WTC11 (cell line): ENCODE results near the gene TARM1. TPM values are rescaled to one million over a fixed set of nuclear protein-coding genes. Genes with fewer than 3 reads are reported as not detected.

Experiments
- ATAC-seq: fragments of 200-7000 bp; cut with Tn5 transposase; 2 replicates; pipeline ENCODE4 v1.10.0; 2021; ENCODE audit warnings: mild to moderate bottlenecking, moderate library complexity
- CTCF ChIA-PET: fragments of 300-600 bp; sonication (Branson Sonifier 250); formaldehyde crosslinking; loops from one replicate; lab custom pipeline; 2021; ENCODE audit warnings: antibody characterized with exemption; lab: Charles Lee
- POLR2A ChIA-PET: fragments of 350-600 bp; sonication (Branson Sonifier 250); formaldehyde crosslinking; loops from one replicate; lab custom pipeline; 2021; ENCODE audit warnings: antibody characterized with exemption; lab: Charles Lee
- DNase-seq: peaks from one replicate; pipeline ENCODE4 v3.0.0; 2021; ENCODE audit warnings: low spot score
- H3K27ac Mint-ChIP-seq: 2 replicates; pipeline ENCODE4 v1.8.0; 2021; ENCODE audit warnings: mixed read lengths
- H3K27me3 Mint-ChIP-seq: 2 replicates; pipeline ENCODE4 v1.8.0; 2021; ENCODE audit warnings: low read depth, mild to moderate bottlenecking, moderate library complexity, mixed read lengths
- H3K36me3 Mint-ChIP-seq: 2 replicates; pipeline ENCODE4 v1.8.0; 2021; ENCODE audit warnings: mixed read lengths
- H3K4me1 Mint-ChIP-seq: 2 replicates; pipeline ENCODE4 v1.8.0; 2022; ENCODE audit warnings: mixed read lengths
- H3K4me3 Mint-ChIP-seq: 2 replicates; pipeline ENCODE4 v1.8.0; 2021; ENCODE audit warnings: mild to moderate bottlenecking, moderate library complexity, mixed read lengths
- H3K9me3 Mint-ChIP-seq: 2 replicates; pipeline ENCODE4 v1.8.0; 2021; ENCODE audit warnings: mixed read lengths
- FOXK1 ChIP-seq: sonication (generic); formaldehyde crosslinking; IDR thresholded peaks from 2 replicates; pipeline ENCODE4 v1.8.0; 2022; ENCODE audit warnings: mild to moderate bottlenecking, moderate library complexity, missing genetic modification reagents
- MXD4 ChIP-seq: fragments of 250-450 bp; sonication (Bioruptor Pico); IDR thresholded peaks from 2 replicates; pipeline ENCODE4 v1.8.0; 2021; ENCODE audit warnings: mild to moderate bottlenecking, moderate library complexity, borderline replicate concordance
- RORB ChIP-seq: fragments of 250-450 bp; sonication (Bioruptor Pico); IDR thresholded peaks from 2 replicates; pipeline ENCODE4 v1.9.0; 2021; ENCODE audit warnings: mild to moderate bottlenecking
- ZNF121 ChIP-seq: sonication (generic); formaldehyde crosslinking; IDR thresholded peaks from 2 replicates; pipeline ENCODE4 v1.8.0; 2023; ENCODE audit warnings: missing genetic modification reagents
- total RNA-seq: library from RNA; stranded (reverse); gene quantifications from 3 replicates; pipeline ENCODE4 v1.2.3, GENCODE V29; 2021
- TF ChIP-seq, protein P1 (sequence below): fragments of 250-450 bp; sonication (Bioruptor Pico); IDR thresholded peaks from 2 replicates; pipeline ENCODE4 v1.9.0; 2021; ENCODE audit warnings: mild to moderate bottlenecking, borderline replicate concordance
- TF ChIP-seq, protein P2 (sequence below): sonication (generic); formaldehyde crosslinking; IDR thresholded peaks from 2 replicates; pipeline ENCODE4 v1.8.0; 2022; ENCODE audit warnings: mild to moderate bottlenecking, missing genetic modification reagents
- TF ChIP-seq, protein P3 (sequence below): sonication (generic); formaldehyde crosslinking; IDR thresholded peaks from 2 replicates; pipeline ENCODE4 v1.8.1; 2022; ENCODE audit warnings: low read depth, mild to moderate bottlenecking, moderate library complexity, missing genetic modification reagents, borderline replicate concordance
- TF ChIP-seq, protein P4 (sequence below): sonication (generic); formaldehyde crosslinking; IDR thresholded peaks from 2 replicates; pipeline ENCODE4 v1.8.0; 2022; ENCODE audit warnings: missing genetic modification reagents
- TF ChIP-seq, protein P5 (sequence below): fragments of 200-600 bp; IDR thresholded peaks from 2 replicates; pipeline ENCODE4 v1.8.0; 2022; ENCODE audit warnings: antibody characterized with exemption

The TARM1 gene
- total RNA-seq, 1 experiment from 2014 or later: not detected

DNA sequence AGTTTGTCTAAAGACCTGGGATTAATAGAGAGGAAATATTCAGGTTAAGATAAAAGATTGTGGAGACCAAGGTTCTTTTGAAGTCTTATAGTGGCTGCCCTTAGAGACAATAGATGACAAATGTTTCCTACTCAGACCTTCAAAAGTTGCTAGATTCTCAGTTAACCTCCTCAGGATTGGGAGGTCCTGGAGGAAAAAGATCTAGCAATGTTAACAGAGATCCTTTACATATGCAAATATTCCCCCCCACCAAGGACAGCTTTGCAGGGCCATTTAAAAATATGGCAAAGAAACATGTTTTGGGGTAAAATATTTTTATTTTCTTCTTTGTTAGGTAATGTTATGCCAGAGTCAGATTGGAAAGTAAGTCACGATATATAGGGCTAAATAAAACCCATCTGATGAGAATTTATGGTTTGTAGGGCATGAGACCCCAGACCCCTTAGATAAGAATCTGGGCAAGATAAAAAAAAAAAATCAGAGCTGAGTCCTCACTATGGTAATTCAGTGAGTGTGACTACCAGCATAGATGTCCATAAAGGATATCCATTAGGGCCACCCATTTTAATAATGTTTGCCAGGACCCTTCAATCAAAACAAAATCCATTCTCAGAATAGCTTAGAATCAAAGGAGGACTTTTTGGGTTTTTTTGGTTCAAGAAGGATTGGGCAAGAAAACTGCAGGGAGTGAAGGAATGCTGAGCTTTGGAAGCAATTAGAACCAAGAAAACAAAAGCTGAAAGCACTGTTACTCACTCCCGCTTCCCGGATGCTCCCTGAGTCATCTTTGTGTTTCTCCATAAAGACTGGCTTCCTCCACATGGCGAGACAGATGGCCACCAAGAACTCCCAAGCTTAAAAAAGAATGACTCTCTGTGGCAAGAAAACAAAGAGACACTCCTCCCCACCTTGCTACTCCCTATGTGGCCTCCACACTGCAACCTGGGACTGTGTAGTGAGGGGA lies 45.7 kb downstream of the TARM1 start:
- Mint-ChIP-seq H3K36me3 (no peaks in the 10 kb centered on the region), H3K4me3 (peak overlapping the region; percentile 24), H3K27me3 (no peaks in the 10 kb centered on the region), H3K4me1 (peaks cover 53% of the 10 kb centered on the region), H3K9me3 (peaks cover 5% of the 10 kb centered on the region), H3K27ac (peak overlapping the region; percentile 99)
- no peak for DNase-seq
- POLR2A ChIA-PET: interaction anchor here (0.7 to 1.1 kb wide), 2 partner anchors 167 to 168 kb away, joined by 3 read pairs; partner anchors contain the start of gene MYADM
- CTCF ChIA-PET: interaction anchor here (0.8 to 2.8 kb wide), 15 partner anchors 11 to 243 kb away, joined by 3 to 16 read pairs (median 3); no protein-coding TSS in a partner anchor
- TF ChIP-seq, protein P1, sequence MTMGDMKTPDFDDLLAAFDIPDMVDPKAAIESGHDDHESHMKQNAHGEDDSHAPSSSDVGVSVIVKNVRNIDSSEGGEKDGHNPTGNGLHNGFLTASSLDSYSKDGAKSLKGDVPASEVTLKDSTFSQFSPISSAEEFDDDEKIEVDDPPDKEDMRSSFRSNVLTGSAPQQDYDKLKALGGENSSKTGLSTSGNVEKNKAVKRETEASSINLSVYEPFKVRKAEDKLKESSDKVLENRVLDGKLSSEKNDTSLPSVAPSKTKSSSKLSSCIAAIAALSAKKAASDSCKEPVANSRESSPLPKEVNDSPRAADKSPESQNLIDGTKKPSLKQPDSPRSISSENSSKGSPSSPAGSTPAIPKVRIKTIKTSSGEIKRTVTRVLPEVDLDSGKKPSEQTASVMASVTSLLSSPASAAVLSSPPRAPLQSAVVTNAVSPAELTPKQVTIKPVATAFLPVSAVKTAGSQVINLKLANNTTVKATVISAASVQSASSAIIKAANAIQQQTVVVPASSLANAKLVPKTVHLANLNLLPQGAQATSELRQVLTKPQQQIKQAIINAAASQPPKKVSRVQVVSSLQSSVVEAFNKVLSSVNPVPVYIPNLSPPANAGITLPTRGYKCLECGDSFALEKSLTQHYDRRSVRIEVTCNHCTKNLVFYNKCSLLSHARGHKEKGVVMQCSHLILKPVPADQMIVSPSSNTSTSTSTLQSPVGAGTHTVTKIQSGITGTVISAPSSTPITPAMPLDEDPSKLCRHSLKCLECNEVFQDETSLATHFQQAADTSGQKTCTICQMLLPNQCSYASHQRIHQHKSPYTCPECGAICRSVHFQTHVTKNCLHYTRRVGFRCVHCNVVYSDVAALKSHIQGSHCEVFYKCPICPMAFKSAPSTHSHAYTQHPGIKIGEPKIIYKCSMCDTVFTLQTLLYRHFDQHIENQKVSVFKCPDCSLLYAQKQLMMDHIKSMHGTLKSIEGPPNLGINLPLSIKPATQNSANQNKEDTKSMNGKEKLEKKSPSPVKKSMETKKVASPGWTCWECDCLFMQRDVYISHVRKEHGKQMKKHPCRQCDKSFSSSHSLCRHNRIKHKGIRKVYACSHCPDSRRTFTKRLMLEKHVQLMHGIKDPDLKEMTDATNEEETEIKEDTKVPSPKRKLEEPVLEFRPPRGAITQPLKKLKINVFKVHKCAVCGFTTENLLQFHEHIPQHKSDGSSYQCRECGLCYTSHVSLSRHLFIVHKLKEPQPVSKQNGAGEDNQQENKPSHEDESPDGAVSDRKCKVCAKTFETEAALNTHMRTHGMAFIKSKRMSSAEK (CRISPR knock-in tag): no peak
- TF ChIP-seq ZNF121 (no peak), RORB (no peak), FOXK1 (CRISPR knock-in tag) (0 out of 2 replicates have a peak, but pooled peaks have one; percentile 55)
- TF ChIP-seq, protein P2, sequence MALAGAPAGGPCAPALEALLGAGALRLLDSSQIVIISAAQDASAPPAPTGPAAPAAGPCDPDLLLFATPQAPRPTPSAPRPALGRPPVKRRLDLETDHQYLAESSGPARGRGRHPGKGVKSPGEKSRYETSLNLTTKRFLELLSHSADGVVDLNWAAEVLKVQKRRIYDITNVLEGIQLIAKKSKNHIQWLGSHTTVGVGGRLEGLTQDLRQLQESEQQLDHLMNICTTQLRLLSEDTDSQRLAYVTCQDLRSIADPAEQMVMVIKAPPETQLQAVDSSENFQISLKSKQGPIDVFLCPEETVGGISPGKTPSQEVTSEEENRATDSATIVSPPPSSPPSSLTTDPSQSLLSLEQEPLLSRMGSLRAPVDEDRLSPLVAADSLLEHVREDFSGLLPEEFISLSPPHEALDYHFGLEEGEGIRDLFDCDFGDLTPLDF (CRISPR knock-in tag): no peak
- TF ChIP-seq, protein P3, sequence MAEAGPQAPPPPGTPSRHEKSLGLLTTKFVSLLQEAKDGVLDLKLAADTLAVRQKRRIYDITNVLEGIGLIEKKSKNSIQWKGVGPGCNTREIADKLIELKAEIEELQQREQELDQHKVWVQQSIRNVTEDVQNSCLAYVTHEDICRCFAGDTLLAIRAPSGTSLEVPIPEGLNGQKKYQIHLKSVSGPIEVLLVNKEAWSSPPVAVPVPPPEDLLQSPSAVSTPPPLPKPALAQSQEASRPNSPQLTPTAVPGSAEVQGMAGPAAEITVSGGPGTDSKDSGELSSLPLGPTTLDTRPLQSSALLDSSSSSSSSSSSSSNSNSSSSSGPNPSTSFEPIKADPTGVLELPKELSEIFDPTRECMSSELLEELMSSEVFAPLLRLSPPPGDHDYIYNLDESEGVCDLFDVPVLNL (CRISPR knock-in tag): no peak
- TF ChIP-seq, protein P4, sequence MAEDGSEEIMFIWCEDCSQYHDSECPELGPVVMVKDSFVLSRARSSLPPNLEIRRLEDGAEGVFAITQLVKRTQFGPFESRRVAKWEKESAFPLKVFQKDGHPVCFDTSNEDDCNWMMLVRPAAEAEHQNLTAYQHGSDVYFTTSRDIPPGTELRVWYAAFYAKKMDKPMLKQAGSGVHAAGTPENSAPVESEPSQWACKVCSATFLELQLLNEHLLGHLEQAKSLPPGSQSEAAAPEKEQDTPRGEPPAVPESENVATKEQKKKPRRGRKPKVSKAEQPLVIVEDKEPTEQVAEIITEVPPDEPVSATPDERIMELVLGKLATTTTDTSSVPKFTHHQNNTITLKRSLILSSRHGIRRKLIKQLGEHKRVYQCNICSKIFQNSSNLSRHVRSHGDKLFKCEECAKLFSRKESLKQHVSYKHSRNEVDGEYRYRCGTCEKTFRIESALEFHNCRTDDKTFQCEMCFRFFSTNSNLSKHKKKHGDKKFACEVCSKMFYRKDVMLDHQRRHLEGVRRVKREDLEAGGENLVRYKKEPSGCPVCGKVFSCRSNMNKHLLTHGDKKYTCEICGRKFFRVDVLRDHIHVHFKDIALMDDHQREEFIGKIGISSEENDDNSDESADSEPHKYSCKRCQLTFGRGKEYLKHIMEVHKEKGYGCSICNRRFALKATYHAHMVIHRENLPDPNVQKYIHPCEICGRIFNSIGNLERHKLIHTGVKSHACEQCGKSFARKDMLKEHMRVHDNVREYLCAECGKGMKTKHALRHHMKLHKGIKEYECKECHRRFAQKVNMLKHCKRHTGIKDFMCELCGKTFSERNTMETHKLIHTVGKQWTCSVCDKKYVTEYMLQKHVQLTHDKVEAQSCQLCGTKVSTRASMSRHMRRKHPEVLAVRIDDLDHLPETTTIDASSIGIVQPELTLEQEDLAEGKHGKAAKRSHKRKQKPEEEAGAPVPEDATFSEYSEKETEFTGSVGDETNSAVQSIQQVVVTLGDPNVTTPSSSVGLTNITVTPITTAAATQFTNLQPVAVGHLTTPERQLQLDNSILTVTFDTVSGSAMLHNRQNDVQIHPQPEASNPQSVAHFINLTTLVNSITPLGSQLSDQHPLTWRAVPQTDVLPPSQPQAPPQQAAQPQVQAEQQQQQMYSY (CRISPR knock-in tag): no peak
- ATAC-seq: peak; percentile 71

DNA sequence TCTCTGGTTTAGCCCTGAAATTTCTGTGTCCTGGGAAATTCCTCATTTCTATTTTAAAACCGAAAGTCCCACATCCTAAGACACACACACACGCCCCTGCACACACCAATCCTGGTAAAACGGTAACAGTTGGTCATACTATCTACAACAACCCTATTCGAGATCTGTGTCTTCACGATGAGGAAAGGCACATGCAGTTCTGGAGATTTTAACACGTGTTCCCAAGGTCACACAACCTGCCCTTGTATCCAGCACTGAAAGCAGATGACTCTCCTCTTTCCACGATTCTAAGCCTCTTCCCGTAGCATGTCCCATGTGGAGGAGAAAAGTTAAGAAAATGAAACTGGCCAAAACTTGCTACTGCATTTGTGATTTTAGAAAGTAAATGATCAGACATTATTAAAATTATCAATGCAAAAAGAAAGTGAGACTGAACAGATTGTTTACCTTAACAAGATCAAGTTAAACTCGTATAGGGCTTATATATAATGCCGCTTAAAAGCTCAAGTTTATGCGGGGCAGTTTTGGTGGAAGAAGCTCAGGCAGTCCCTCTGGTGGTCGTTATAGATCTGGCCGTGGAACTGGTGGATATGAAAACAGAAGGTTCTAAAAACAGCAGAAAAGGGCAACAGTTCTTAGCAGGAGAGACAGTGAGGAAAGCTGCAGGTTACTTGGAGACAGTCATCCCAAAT lies 50.1 kb downstream of the TARM1 start:
- no peaks in the 10 kb centered on the region for H3K36me3 Mint-ChIP-seq
- TF ChIP-seq MXD4 (CRISPR knock-in tag): no peak
- TF ChIP-seq, protein P5, sequence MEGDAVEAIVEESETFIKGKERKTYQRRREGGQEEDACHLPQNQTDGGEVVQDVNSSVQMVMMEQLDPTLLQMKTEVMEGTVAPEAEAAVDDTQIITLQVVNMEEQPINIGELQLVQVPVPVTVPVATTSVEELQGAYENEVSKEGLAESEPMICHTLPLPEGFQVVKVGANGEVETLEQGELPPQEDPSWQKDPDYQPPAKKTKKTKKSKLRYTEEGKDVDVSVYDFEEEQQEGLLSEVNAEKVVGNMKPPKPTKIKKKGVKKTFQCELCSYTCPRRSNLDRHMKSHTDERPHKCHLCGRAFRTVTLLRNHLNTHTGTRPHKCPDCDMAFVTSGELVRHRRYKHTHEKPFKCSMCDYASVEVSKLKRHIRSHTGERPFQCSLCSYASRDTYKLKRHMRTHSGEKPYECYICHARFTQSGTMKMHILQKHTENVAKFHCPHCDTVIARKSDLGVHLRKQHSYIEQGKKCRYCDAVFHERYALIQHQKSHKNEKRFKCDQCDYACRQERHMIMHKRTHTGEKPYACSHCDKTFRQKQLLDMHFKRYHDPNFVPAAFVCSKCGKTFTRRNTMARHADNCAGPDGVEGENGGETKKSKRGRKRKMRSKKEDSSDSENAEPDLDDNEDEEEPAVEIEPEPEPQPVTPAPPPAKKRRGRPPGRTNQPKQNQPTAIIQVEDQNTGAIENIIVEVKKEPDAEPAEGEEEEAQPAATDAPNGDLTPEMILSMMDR: 0 out of 2 replicates have a peak, but pooled peaks have one; percentile 14
- DNase-seq (no peak), ATAC-seq (peak; percentile 19; the same call in 1 of the 2 replicates)
- H3K4me3 Mint-ChIP-seq: no peak overlapping the region
- H3K27ac Mint-ChIP-seq: peak overlapping the region; percentile 83
- no peaks in the 10 kb centered on the region for H3K9me3 Mint-ChIP-seq
- ChIA-PET POLR2A (interaction anchor here (1.0 kb wide), 1 partner anchor 51 kb away, joined by 3 read pairs; no protein-coding TSS in a partner anchor), CTCF (interaction anchor here (0.7 to 3.0 kb wide), 38 partner anchors 10 to 667 kb away, joined by 3 to 68 read pairs (median 5); partner anchors contain the start of genes CACNG6, CNOT3, NDUFA3 and PRKCG)
- H3K4me1 Mint-ChIP-seq: peaks cover 46% of the 10 kb centered on the region
- H3K27me3 Mint-ChIP-seq: no peaks in the 10 kb centered on the region
